ENCODE measurements around the gene PTPRM. TPM values are rescaled to one million over a fixed set of nuclear protein-coding genes. Genes with fewer than 3 reads are reported as not detected.

The PTPRM gene
- total RNA-seq, 1 donor from 2014 or later, result 63.2 TPM

DNA sequence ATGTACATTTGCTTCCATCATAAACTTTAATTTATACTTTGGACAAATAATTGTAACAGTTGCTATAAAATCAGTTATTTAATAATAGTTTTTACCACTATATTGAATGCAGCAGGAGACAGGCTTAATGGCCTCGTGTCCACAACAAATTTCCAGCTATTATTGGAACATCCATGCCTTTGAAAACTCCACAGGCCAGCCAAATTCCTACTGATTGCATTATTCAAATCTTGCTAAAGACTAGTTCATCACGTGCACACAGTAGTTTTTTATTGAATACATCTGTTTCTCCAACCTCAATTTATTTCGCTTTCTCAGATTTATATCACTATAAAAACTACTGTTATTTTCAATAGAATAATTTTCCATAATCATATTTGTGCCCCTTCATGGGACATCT lies 18.4 kb upstream of the PTPRM start:
- TF ChIP-seq, protein P1, sequence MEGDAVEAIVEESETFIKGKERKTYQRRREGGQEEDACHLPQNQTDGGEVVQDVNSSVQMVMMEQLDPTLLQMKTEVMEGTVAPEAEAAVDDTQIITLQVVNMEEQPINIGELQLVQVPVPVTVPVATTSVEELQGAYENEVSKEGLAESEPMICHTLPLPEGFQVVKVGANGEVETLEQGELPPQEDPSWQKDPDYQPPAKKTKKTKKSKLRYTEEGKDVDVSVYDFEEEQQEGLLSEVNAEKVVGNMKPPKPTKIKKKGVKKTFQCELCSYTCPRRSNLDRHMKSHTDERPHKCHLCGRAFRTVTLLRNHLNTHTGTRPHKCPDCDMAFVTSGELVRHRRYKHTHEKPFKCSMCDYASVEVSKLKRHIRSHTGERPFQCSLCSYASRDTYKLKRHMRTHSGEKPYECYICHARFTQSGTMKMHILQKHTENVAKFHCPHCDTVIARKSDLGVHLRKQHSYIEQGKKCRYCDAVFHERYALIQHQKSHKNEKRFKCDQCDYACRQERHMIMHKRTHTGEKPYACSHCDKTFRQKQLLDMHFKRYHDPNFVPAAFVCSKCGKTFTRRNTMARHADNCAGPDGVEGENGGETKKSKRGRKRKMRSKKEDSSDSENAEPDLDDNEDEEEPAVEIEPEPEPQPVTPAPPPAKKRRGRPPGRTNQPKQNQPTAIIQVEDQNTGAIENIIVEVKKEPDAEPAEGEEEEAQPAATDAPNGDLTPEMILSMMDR (conservative IDR thresholded peaks at IDR 0.05; ENCODE audit: low read depth, low read length), result no peak
- no peak for DNase-seq (ENCODE audit: low read depth)
- H3K4me3 ChIP-seq (ENCODE audit: low read depth, low read length), result no peak overlapping the region

DNA sequence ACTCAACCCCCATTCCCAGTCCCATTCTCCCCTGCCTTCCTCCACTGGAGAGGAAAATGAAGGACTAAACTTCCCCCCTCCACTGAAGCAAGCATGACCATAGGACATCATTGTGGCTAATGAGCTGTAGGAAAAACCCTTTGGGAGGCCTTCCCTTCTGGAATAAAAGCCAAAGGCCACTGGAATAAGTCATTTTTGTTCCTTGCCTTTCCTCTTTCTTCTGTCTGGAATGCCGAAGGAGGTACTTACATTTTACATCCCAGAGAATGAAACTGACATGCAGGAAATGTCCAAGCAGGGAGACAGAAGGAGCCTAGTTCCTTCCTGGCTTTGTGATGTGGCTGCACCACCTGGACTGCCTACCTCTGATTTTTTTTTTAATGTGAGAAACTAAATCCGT lies 9.1 kb upstream of the PTPRM start:
- no peak overlapping the region for H3K4me3 ChIP-seq (ENCODE audit: low read depth, low read length)
- TF ChIP-seq, protein P1 (conservative IDR thresholded peaks at IDR 0.05; ENCODE audit: low read depth, low read length), result no peak
- no peak for DNase-seq (ENCODE audit: low read depth)

DNA sequence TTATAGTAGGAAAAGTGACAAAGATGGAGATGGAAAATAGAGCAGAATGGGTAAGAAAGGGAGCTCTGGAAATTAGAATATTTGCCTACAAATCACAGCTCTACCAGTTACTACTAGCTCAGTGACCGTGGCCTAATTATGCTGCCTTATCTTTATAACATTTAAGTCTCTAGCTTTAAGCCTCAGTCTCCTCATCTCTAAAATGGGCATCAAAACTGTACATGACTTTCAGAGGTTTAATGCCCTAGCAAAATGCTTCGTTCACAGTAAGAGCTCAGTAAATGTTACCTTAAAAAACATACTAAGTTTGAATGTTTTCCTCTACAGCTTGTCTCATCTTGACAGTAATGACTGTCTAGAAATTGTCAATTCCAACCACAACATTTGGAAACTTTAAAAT lies 8.3 kb upstream of the PTPRM start:
- DNase-seq (ENCODE audit: low read depth), result no peak
- no peak overlapping the region for H3K4me3 ChIP-seq (ENCODE audit: low read depth, low read length)
- TF ChIP-seq, protein P1 (conservative IDR thresholded peaks at IDR 0.05; ENCODE audit: low read depth, low read length), result no peak

DNA sequence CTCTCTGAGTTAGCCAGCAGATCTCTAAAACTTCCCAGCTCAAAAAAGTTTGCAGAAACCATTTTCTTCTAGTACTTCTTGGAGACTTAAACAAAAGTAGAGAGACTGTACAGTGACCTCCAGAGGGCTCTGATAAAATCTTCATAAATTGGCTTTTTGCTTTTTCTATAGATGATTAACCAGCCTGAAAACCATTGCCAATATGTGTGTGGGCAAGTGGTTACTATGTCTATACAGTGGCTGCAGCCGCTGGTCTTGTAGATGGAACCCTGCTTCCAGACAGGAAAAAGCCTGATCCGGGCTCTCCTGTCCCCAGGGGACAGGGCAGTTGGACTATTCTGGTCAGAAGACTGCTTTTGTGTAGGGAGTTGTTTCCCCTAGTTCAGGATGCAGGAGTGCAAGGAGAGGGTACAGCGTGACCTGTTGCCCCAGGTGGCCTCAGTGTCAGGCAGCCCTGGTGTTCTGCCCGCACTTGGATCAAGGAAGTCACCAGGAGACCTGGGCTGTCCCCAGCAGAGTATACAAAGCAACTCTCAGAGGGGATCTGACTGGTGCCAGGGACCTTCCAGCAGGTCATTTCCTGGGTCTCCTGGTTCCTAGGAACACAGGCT lies 7.3 kb upstream of the PTPRM start:
- TF ChIP-seq, protein P1 (conservative IDR thresholded peaks at IDR 0.05; ENCODE audit: low read depth, low read length), result no peak
- no peak overlapping the region for H3K4me3 ChIP-seq (ENCODE audit: low read depth, low read length)
- no peak for DNase-seq (ENCODE audit: low read depth)

DNA sequence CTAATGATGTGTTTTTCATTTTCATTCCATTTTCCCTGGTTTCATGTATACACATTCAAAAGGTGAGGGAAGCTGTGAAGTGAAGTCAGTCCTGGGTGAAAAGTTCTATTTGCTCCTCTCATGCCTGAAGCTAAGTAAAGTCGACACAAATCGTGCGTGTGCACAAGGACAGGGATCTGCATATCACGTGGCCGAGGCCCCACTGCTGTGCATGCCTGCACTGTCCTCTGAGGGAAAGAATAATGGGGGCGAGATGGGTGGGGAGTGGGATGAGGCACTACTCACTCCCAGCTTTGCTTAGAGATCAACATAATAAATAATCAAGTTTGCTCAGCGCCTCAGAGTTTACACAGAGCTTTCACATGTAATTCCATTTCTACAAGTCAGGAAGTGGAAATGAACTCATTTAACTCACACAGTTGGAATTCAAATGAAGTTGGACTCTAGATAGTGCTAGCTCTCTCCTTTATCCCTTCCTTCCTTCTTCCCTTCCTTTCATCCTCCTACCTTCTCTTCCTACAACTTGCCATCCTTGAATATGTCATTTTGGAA lies 5.1 kb upstream of the PTPRM start:
- no peak for DNase-seq (ENCODE audit: low read depth)
- TF ChIP-seq, protein P1 (conservative IDR thresholded peaks at IDR 0.05; ENCODE audit: low read depth, low read length), result no peak
- H3K4me3 ChIP-seq (ENCODE audit: low read depth, low read length), result no peak overlapping the region

DNA sequence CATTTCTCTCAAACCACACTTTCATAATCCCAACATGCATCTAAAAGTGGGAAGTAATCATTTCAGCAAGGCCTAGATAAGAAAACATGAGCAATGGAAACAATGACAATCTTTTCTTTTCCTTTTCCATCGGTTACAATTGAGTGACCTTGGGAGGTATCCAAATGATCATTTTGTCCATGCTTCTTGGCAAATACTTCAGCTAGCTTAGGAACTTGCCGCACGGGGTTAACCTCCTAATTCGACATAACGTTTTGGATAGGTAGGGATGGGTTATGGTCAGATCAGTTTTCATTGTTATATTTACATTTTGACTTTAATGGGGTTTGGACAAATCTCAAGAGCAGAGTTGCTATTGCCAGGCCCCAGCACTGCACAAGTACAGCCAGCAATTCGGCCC lies 4.6 kb upstream of the PTPRM start:
- DNase-seq (ENCODE audit: low read depth), result no peak
- TF ChIP-seq, protein P1 (conservative IDR thresholded peaks at IDR 0.05; ENCODE audit: low read depth, low read length), result no peak
- no peak overlapping the region for H3K4me3 ChIP-seq (ENCODE audit: low read depth, low read length)

DNA sequence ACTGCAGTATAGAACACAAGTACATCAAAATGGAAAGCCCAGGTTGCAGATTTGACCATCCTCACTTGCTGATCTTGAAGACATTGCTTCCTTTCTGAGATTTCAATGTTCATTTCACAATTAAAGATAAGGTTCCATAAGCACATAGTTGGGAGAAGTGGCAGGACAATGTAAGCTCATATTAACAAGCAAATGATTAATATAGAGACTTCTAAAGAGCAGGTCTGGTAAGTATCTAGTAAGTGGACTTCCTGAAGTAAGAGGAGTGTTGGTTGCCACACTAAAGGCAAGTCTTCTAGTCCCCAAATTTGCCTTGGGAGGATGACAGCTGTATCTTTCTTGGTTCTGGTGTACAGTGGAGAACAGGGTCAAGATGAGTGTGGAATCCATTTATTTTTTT lies 1.4 kb upstream of the PTPRM start:
- TF ChIP-seq, protein P1 (conservative IDR thresholded peaks at IDR 0.05; ENCODE audit: low read depth, low read length), result no peak
- DNase-seq (ENCODE audit: low read depth), result no peak
- H3K4me3 ChIP-seq (ENCODE audit: low read depth, low read length), result no peak overlapping the region
